ENCODE data around the gene NEGR1.

The NEGR1 gene

GRCh38 chr1:71823708-71824305, 458.5 kb downstream of the NEGR1 start:
- Histone ChIP-seq H3K9ac (ENCODE audit: low read depth, low read length, poor library complexity, severe bottlenecking) (no peak overlapping the region), H3K4me2 (ENCODE audit: low read depth, low read length, poor library complexity, severe bottlenecking) (no peak overlapping the region), H3K79me2 (ENCODE audit: insufficient read depth, low read length) (no peaks in the 10 kb centered on the region), H3K9me2 (replicated peaks; ENCODE audit: low read depth, low read length) (no peaks in the 10 kb centered on the region), H4K20me1 (ENCODE audit: insufficient read depth, low read length, poor library complexity, severe bottlenecking) (no peaks in the 10 kb centered on the region), H3F3A (ENCODE audit: low read depth) (no peaks in the 10 kb centered on the region), H2AFZ (ENCODE audit: low read length) (no peak overlapping the region), H3K27me3 (ENCODE audit: insufficient read depth, low read length, poor library complexity, severe bottlenecking) (no peaks in the 10 kb centered on the region), H3K36me3 (ENCODE audit: insufficient read depth, low read length) (no peaks in the 10 kb centered on the region), H3K4me3 (ENCODE audit: low read length, poor library complexity, severe bottlenecking) (no peak overlapping the region), H3K4me1 (ENCODE audit: insufficient read depth, low read length, poor library complexity, severe bottlenecking) (peaks cover 11% of the 10 kb centered on the region), H3K9me3 (ENCODE audit: insufficient read depth, low read depth, low read length) (no peaks in the 10 kb centered on the region)
- no peak for TF ChIP-seq EZH2phosphoT487 (IDR thresholded peaks at IDR 0.05; ENCODE audit: borderline replicate concordance)
- no peak for TF ChIP-seq CTCF (conservative IDR thresholded peaks at IDR 0.05; ENCODE audit: low read length)

GRCh38 chr1:71817028-71817427, 465.3 kb downstream of the NEGR1 start:
- Histone ChIP-seq H3K36me3 (ENCODE audit: insufficient read depth, low read length) (no peaks in the 10 kb centered on the region), H3K9me3 (ENCODE audit: insufficient read depth, low read depth, low read length) (no peaks in the 10 kb centered on the region), H3K4me1 (ENCODE audit: insufficient read depth, low read length, poor library complexity, severe bottlenecking) (peaks cover 8% of the 10 kb centered on the region), H4K20me1 (ENCODE audit: insufficient read depth, low read length, poor library complexity, severe bottlenecking) (no peaks in the 10 kb centered on the region), H2AFZ (ENCODE audit: low read length) (no peak overlapping the region), H3K27me3 (ENCODE audit: insufficient read depth, low read length, poor library complexity, severe bottlenecking) (no peaks in the 10 kb centered on the region), H3K4me3 (ENCODE audit: low read length, poor library complexity, severe bottlenecking) (no peak overlapping the region), H3K79me2 (ENCODE audit: insufficient read depth, low read length) (no peaks in the 10 kb centered on the region), H3K9ac (ENCODE audit: low read depth, low read length, poor library complexity, severe bottlenecking) (no peak overlapping the region), H3K9me2 (replicated peaks; ENCODE audit: low read depth, low read length) (no peaks in the 10 kb centered on the region), H3K4me2 (ENCODE audit: low read depth, low read length, poor library complexity, severe bottlenecking) (no peak overlapping the region), H3F3A (ENCODE audit: low read depth) (no peaks in the 10 kb centered on the region)
- no peak for TF ChIP-seq CTCF (conservative IDR thresholded peaks at IDR 0.05; ENCODE audit: low read length)

GRCh38 chr1:71809085-71809484, 473.3 kb downstream of the NEGR1 start:
- H3K79me2 ChIP-seq (ENCODE audit: insufficient read depth, low read length), result no peaks in the 10 kb centered on the region
- no peak overlapping the region for H3K4me2 ChIP-seq (ENCODE audit: low read depth, low read length, poor library complexity, severe bottlenecking)
- no peak for TF ChIP-seq CTCF (conservative IDR thresholded peaks at IDR 0.05; ENCODE audit: low read length)
- no peak overlapping the region; the same call in 1 of the 2 replicates for H2AFZ ChIP-seq (ENCODE audit: low read length)
- H3K36me3 ChIP-seq (ENCODE audit: insufficient read depth, low read length), result no peaks in the 10 kb centered on the region
- peaks cover 3% of the 10 kb centered on the region for H3K4me1 ChIP-seq (ENCODE audit: insufficient read depth, low read length, poor library complexity, severe bottlenecking)
- no peaks in the 10 kb centered on the region for H3K9me3 ChIP-seq (ENCODE audit: insufficient read depth, low read depth, low read length)
- no peak overlapping the region for H3K9ac ChIP-seq (ENCODE audit: low read depth, low read length, poor library complexity, severe bottlenecking)
- no peaks in the 10 kb centered on the region for H3F3A ChIP-seq (ENCODE audit: low read depth)
- no peaks in the 10 kb centered on the region for H3K9me2 ChIP-seq (replicated peaks; ENCODE audit: low read depth, low read length)
- H3K27me3 ChIP-seq (ENCODE audit: insufficient read depth, low read length, poor library complexity, severe bottlenecking), result no peaks in the 10 kb centered on the region
- H3K4me3 ChIP-seq (ENCODE audit: low read length, poor library complexity, severe bottlenecking), result no peak overlapping the region
- H4K20me1 ChIP-seq (ENCODE audit: insufficient read depth, low read length, poor library complexity, severe bottlenecking), result no peaks in the 10 kb centered on the region

All from Loucy (cell line).